K562 (cell line): ENCODE data around the gene RIPPLY3. TPM values are rescaled to one million over a fixed set of nuclear protein-coding genes. Genes with fewer than 3 reads are reported as not detected.
A peak's percentile ranks its signal among the peaks of the same experiment; 100 is the strongest.

Experiments
- ATF7 ChIP-seq: fragments of 450-650 bp; IDR thresholded peaks from 2 replicates; pipeline ENCODE4 v1.7.1; 2014; ENCODE audit warnings: mild to moderate bottlenecking, moderate library complexity
- BRF1 ChIP-seq: IDR thresholded peaks from 3 replicates; pipeline ENCODE4 v1.6.1; 2011; ENCODE audit warnings: borderline replicate concordance, mild to moderate bottlenecking; ENCODE audit not compliant: insufficient read length; ENCODE audit errors: extremely low read depth
- CREB1 ChIP-seq, 2 experiments: sonication (generic) in 1 of 2; formaldehyde crosslinking in 1 of 2; IDR thresholded peaks; 2 replicates each; pipeline versions ENCODE4 v1.6.1 to v1.8.0; 2012 to 2022; ENCODE audit warnings: inconsistent platforms in 1 of 2, mild to moderate bottlenecking in 1 of 2, missing genetic modification reagents in 1 of 2, moderate library complexity in 1 of 2
- CUX1 ChIP-seq: fragments of 200-800 bp; sonication (Bioruptor generic); IDR thresholded peaks from 2 replicates; pipeline ENCODE4 v1.6.1; 2016; ENCODE audit warnings: missing genetic modification characterization, missing compliant biosample characterization
- MAFK ChIP-seq: IDR thresholded peaks from 2 replicates; pipeline ENCODE4 v1.6.1; 2011; ENCODE audit warnings: low read length, improper control_type of control experiment
- MEF2D ChIP-seq: conservative IDR thresholded peaks from 2 replicates; pipeline ENCODE4 v1.6.1; 2016; ENCODE audit warnings: low read depth, missing genetic modification characterization, missing compliant biosample characterization
- MYNN ChIP-seq, 2 experiments: sonication (generic); formaldehyde crosslinking in 1 of 2; IDR thresholded peaks; 2 replicates each; pipeline versions ENCODE4 v1.5.0 to v1.6.1; 2016 to 2020; ENCODE audit warnings: antibody characterized with exemption in 1 of 2, missing genetic modification reagents in 1 of 2
- NFE2 ChIP-seq: IDR thresholded peaks from 2 replicates; pipeline ENCODE4 v1.6.1; 2014; ENCODE audit warnings: antibody characterized with exemption, low read depth
- PHF8 ChIP-seq: fragments of 200-600 bp; sonication (generic); IDR thresholded peaks from 2 replicates; pipeline ENCODE4 v1.6.1; 2012; ENCODE audit warnings: mixed run types, mild to moderate bottlenecking, inconsistent platforms, low read length, moderate library complexity, borderline replicate concordance
- RAD21 ChIP-seq, 2 experiments: fragments of 250-450 bp in 1 of 2; fragments of 450-650 bp in 1 of 2; sonication (Bioruptor Pico) in 1 of 2; formaldehyde crosslinking in 1 of 2; IDR thresholded peaks in 1 of 2; conservative IDR thresholded peaks in 1 of 2; 2 replicates each; pipeline versions ENCODE4 v1.4.0 to v1.8.0; 2020 to 2022; ENCODE audit warnings: mild to moderate bottlenecking in 2 of 2, moderate library complexity in 1 of 2
- RAD51 ChIP-seq: fragments of 450-650 bp; IDR thresholded peaks from 2 replicates; pipeline ENCODE4 v1.7.1; 2016; ENCODE audit warnings: low read depth, mild to moderate bottlenecking, borderline replicate concordance
- SAP30 ChIP-seq: fragments of 200-600 bp; sonication (generic); IDR thresholded peaks from 2 replicates; pipeline ENCODE4 v1.6.1; 2012; ENCODE audit warnings: borderline replicate concordance, low read depth, mild to moderate bottlenecking, moderate library complexity, low read length, control low read depth, inconsistent platforms; ENCODE audit not compliant: insufficient read depth, poor library complexity, severe bottlenecking
- SMAD3 ChIP-seq: fragments of 450-650 bp; formaldehyde crosslinking; conservative IDR thresholded peaks from 2 replicates; pipeline ENCODE4 v1.4.0; 2020; ENCODE audit warnings: mild to moderate bottlenecking
- SMAD4 ChIP-seq: fragments of 250-450 bp; sonication (Bioruptor Pico); conservative IDR thresholded peaks from 2 replicates; pipeline ENCODE4 v1.8.0; 2021; ENCODE audit warnings: inconsistent platforms, mild to moderate bottlenecking, moderate library complexity
- VEZF1 ChIP-seq: fragments of 200-800 bp; sonication (Bioruptor generic); IDR thresholded peaks from 2 replicates; pipeline ENCODE4 v1.6.1; 2017; ENCODE audit warnings: missing genetic modification characterization, missing compliant biosample characterization
- ZC3H4 ChIP-seq: sonication (generic); formaldehyde crosslinking; IDR thresholded peaks from 2 replicates; pipeline ENCODE4 v1.9.0; 2021; ENCODE audit warnings: missing genetic modification reagents, borderline replicate concordance
- ZNF146 ChIP-seq: IDR thresholded peaks from one replicate; pipeline ENCODE4 v1.6.1; 2018; ENCODE audit warnings: missing compliant biosample characterization; ENCODE audit not compliant: unreplicated experiment
- ZNF174 ChIP-seq: fragments of 250-450 bp; sonication (Bioruptor Pico); IDR thresholded peaks from 2 replicates; pipeline ENCODE4 v1.4.0; 2020; ENCODE audit warnings: mild to moderate bottlenecking
- ZNF3 ChIP-seq: fragments of 250-450 bp; sonication (Bioruptor Pico); IDR thresholded peaks from 2 replicates; pipeline ENCODE4 v1.5.0; 2021; ENCODE audit warnings: mild to moderate bottlenecking, moderate library complexity
- ZNF77 ChIP-seq: fragments of 250-450 bp; sonication (Bioruptor Pico); IDR thresholded peaks from 2 replicates; pipeline ENCODE4 v1.5.0; 2020
- ZNF780A ChIP-seq: fragments of 250-450 bp; sonication (Bioruptor Pico); IDR thresholded peaks from 2 replicates; pipeline ENCODE4 v1.5.0; 2021; ENCODE audit warnings: mild to moderate bottlenecking
- polyA plus RNA-seq, 8 experiments: library from polyadenylated mRNA; depleted of rRNA in 4 of 8; stranded (reverse) in 5 of 8; unstranded in 3 of 8; fragments of >200 nt; fragmentation: Nextera tagmentation in 2 of 8; fragmentation: Illumina TruSeq in 1 of 8; extraction: Ambion mirVana in 2 of 8; extraction: Trizol in 1 of 8; gene quantifications; 2 replicates each; pipeline versions ENCODE4 v1.2.1 to v1.2.3, GENCODE V29; 2011 to 2014; ENCODE audit warnings: inconsistent platforms in 1 of 8, missing spikeins in 1 of 8
- total RNA-seq, 7 experiments: library from RNA; depleted of rRNA in 6 of 7; stranded (reverse); fragments of >200 nt in 6 of 7; fragmentation: Illumina TruSeq in 2 of 7; extraction: Trizol in 2 of 7; gene quantifications; 2 replicates each; pipeline versions ENCODE4 v1.2.1 to v1.2.3, GENCODE V29; 2011 to 2021; ENCODE audit warnings: low replicate concordance in 1 of 7

RIPPLY3 gene
- total and polyA plus RNA-seq, 9 of the 15 experiments (the other 6 are each of a cell fraction or from before 2014, with no cell fraction given) = not detected

- TF ChIP-seq ZNF174 (CRISPR knock-in tag) (no peak), CUX1 (CRISPR knock-in tag) (no peak), ZNF780A (no peak), MEF2D (tag) (no peak), SMAD3 (CRISPR knock-in tag) (no peak), VEZF1 (peak; percentile 48; the same call in 1 of the 2 replicates), SAP30 (no peak), SMAD4 (CRISPR knock-in tag) (0 out of 2 replicates have a peak, but pooled peaks have one; percentile 24), ZNF77 (CRISPR knock-in tag) (no peak), RAD51 (no peak), MYNN (IDR thresholded peaks at IDR 0.05) (no peak), MYNN (CRISPR knock-in tag; IDR thresholded peaks at IDR 0.05) (no peak), ZNF3 (CRISPR knock-in tag) (no peak), RAD21 (CRISPR knock-in tag; conservative IDR thresholded peaks at IDR 0.05 in 1 of 2, IDR thresholded peaks at IDR 0.05 in 1 of 2) (peak; percentile 91 to 96), NFE2 (no peak), MAFK (peak; percentile 9; the same call in 1 of the 2 replicates), ATF7 (peak; percentile 81), CREB1 (IDR thresholded peaks at IDR 0.05) (peak; percentile 46; the same call in 1 of the 2 replicates), CREB1 (CRISPR knock-in tag; IDR thresholded peaks at IDR 0.05) (peak; percentile 61), PHF8 (no peak), ZNF146 (no peak), BRF1 (no peak), ZC3H4 (no peak)
Observed at GRCh38 chr21:36976882-36977651, 29.4 kb upstream of the RIPPLY3 start (continued).
